NOMO-1 (cell line): ENCODE results near the gene KCP.

ENCODE experiments used
- DNase-seq, 2 experiments: peaks; one replicate each; lab custom pipeline; 2025; ENCODE audit not compliant: unreplicated experiment in 2 of 2; lab: John Stamatoyannopoulos, UW

KCP gene

DNA sequence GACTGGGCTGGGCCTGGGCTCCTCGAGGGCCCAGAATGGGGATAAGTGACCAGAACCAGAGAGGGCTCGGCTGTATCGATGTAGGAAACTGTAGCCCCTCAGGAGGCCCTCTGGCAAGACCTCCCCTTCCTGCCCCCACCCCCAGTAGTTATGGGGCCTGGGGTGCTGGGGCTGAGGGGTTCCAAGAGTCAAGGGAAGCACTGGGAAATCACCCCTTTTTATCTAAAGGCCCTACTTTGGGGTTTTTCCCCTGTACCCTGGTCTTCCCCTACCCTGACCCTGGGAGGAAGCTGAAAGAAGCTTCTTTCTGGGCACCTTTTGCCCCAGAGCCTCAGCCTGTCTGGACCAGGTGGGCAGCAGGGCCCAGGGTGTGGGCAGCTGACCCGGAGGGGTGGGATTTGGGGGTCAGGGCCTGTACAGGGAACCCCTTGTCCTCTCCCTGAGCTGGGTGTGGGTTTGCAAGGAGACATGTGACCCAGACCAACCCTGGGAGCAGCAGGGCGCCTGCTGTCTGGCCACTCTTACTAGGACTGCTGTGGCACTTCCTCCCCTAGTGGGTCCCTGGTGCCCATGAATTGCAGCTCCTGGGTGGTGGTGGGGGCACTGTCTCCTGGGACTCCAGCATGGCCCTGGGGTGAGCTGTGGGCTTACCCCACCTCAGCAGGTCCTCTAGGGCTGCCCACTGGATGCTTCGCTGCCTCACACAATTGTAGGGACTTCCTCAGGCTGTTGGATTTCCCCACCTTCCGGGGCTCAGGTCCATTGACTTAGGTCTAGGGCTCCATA lies 28.8 kb upstream of the KCP start:
- no peak for DNase-seq

DNA sequence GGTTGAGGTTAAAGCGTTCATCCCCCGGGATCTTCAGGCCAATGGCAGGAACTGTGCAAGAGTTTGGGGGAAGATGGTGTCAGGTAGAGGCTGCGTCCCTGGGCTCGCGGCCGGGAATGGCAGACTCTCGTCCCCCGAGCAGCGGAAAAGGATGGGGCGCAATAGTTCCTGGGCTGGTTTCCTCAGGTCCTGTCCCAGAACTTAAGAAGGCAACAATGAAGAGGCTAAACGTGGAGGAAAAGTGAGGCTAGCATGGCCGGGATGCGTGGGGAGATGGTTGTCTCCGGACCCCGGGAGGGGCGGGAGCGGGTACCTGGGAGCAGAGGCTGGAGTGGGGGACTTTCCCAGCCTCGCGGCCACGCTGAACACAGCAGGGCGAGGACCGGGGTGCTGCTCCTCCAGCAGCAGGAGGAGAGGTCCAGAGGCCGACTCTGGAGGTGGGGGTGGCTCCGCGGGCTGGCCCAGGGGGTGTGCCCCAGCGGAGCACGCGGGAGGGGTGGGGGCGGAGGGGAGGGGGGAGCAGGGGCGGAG lies 28.1 kb upstream of the KCP start:
- no peak for DNase-seq

DNA sequence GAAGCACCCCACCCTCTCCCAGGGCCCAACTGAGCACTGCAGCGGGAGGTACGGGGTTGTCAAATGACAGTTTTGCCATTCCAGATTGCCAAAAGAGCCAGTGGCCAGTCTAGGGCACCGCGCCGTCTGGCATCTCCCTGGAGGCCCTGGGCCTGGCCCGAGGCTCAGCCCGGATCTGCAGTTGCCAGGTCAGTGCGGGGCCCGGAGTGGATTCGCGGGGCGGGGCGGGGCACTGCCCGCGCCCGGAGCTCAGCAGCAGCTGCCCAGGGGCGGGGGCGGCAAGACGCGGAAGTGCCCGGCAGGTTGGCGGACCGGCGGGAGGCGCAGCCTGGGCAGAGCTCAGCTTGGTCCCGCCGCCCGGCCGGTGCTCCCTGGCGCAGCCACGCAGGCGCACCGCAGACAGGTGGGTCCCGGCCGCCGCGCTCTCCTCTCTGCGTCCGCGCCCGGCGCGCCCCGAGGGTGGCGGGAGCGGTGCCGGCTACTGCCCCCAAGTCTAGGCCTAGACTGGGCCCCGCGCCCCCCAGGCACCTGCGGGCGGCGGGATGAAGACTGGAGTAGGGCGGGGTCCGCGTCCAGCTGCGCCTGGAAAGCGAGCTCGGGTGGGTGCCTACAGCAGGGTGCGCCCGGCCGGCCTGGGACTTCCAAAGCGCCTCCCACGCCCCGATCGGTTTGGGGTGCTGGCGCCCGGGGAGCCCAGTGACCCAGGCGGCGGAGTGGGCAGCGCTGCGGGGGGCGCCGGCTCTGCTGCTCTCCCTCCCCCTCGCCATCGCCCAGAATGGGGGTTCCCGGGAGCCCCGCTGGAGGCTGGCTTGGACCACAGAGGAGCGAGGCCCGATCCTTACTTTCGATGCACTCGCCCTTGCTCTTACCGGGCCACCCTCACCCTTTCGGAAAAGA lies 27.4 kb upstream of the KCP start, which contains the start of gene IRF5:
TSS of gene IRF5 (plus strand) at position 281 of the 897 bp plus-strand sequence. CDS start 4,155 bp downstream, outside the sequence.
- DNase-seq = peak in 1 of 2 experiments; percentile 38

DNA sequence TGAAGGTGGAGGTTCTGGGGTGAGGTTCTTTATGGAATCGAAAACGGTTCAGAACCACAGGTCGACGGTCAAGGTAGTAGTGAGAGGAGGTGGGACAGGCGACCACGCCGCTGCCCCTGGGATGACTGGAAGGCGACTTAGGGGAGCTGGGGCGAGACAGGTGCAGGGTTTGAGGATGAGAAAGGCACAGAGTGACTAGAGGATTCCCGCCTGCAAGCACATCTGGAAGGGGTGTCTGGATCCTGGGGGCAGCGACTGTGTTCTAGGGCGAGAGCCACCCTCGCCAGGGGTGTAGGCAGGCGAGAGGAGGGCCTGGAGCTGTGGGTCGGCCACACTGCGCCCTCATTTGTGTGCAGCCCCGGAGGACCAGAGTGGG lies 26.8 kb upstream of the KCP start:
- DNase-seq = no peak

DNA sequence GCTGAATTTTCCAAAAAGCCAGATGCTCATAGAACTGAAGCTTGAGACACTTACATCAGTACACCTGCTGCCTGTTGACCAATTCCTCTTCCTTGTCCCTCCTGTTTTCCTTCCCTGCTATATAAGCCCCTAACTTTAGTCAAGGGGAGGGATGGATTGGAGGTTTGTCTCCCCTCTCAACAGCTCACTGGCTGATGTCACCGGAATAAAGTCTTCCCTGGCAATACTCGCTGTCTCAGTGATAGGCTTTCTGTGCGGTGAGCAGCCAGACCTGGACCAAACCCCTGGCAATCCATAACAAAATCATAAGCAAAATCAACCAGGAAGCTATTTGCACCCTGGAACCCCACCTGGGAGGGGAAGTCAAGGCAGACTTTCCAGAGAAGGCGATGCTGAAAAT lies 26.3 kb upstream of the KCP start:
- no peak for DNase-seq

DNA sequence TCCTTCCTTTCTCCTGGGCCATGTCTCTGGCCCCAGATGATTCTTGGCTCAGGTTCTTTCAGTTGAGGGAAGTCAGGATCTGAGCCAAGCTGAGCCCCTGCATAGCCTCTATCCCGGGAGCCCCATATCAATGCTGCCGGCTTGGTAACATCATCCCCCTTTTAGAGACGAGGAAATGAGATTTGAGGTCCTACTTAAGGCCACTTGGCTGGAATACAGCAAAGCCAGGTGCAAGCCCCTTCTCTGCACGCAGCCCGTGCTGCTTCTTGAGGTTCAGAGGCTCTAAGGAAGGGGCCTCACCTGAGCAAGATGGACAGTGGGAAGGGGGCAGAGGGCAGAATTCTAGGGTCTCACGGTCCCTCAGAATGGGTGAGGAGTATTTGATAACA lies 24.8 kb upstream of the KCP start:
- no peak for DNase-seq

DNA sequence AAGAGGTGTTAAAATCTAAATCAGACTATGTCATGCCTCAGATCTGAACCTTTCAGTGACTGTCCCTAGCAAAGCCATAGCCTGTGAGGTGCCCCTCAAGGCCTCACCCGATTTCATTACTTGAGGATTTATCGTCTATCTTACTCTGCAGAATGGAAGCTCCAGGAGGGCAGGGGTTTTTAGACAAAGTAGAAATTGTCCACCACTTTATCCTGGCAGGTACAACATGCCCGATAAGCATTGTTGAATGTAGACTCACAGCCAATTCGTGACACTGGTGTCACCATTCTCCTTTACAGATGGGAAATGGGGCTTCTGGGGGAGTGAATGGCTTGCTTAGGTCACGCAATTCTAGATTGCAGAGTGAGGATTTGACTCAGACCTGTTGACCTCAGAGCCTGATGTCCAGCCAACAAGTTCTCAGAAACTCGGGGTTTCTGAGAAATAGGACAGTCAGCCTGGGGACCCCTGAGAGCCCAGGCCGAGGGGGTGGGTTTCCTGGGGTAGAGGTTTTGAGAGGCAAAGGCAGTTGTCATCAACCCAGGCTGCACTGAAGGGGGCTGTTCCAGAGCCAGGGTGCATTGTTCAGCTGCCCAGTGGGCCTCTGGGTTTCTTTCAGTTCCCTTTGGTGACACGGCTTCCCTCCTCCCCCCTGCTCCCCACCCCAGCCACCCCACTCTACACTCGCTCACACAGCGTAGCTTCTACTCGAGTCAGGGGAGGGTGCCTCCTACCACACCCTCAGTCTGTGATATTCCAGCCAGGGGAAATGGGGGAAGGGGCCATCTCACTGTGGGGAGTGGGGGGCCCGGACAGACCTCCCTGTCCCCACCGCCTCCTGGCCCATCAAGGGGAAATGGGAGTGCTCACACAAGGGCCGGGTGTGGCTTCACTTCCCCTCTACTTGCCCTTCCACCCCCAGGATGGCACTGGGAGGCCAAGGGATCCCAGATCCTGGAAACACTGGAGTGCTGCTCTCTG lies 24.1 kb upstream of the KCP start:
- DNase-seq = peak in 1 of 2 experiments; percentile 14

DNA sequence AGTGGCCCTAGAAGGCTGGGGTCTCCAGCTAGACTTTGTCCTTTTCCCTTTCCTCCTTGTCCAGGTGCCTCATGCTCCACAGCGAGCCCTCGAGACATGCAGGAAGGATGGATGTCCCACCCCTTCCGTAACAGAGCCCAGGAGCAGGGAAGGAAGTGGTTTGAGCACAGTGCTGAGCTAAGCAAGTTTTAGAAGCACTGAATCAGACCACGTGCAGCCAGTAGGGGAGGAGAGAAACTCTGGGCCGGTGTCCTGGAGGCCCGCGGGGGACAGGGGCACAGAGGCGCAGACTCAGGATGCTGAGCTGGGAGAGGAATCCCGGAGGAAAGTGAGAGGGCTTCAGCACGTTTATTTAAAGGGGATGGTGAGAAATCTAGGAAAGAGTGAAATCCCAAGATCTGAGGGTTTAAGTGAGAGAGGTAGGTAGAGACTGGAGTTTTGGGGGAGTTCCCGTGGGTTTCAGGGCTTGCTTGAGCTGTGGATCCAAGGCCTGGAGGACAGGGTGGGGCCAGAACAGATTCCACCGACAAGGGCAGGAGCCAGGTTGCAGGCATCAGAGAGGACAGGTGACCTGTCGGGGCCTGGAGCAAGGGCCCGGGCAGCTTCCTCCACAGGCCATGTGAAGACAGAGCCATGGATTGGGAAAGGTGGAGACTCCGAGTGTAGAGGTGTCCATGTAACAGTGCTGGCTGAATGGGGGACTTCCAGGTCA lies 22.8 kb upstream of the KCP start:
- DNase-seq = peak; percentile 5 to 13

DNA sequence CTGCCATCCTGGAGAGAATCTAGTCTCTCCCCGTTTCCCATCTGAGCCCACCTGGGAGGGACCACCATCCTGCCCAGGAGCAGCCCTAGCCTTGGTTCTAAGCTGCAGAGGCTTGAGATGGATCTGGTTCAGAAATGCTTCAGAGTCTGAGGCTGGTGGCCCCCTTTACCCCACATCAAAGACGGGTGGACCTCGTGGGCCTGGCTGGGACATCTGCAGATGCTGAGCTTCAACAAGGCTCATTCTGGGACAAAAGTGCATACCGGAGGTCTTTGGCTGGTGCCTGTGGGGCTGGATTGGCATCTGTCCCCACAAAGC lies 22.3 kb upstream of the KCP start:
- no peak for DNase-seq

DNA sequence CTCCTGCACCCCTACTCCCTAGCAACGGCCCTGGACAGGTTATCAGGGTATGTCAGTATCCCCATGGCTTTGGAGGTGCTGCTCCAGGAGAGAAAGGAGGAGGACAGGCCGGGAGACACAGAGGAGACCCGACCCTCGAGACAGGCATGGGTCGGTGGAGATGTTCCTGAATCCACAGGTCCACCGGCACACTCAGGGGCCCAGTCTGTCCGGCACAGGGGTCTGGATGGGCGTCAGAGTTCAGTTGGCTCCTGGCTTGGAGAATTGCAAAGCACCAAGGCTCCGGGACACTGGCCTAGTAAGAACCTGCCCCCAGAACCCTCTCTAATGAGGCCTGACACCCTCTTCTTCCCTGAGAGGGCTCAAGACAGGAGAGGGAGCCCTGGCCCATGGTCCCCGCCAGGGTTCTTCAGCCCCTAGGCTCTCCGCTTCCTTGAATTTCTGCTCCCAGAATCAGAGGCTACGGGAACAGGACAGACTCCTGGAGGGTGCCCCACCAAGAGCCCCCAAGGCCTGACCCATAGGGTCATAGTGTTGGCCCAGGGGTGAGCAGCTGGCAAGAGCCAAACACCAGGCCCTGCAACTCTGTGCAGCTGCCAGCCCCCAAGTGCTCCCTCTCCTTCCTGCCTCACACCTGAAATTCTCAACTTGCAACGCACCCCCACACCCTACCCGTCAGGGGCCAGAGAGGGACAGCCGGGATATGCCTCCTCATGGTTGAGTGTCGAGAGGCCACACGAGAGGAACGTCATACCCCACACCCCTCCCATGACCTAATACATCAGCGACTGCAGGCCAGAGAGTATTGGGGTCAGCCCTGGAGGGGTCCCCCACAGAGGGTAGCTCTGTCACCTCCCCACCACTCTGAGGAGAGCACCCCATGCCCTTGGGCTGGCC lies 21.7 kb upstream of the KCP start:
- no peak for DNase-seq

DNA sequence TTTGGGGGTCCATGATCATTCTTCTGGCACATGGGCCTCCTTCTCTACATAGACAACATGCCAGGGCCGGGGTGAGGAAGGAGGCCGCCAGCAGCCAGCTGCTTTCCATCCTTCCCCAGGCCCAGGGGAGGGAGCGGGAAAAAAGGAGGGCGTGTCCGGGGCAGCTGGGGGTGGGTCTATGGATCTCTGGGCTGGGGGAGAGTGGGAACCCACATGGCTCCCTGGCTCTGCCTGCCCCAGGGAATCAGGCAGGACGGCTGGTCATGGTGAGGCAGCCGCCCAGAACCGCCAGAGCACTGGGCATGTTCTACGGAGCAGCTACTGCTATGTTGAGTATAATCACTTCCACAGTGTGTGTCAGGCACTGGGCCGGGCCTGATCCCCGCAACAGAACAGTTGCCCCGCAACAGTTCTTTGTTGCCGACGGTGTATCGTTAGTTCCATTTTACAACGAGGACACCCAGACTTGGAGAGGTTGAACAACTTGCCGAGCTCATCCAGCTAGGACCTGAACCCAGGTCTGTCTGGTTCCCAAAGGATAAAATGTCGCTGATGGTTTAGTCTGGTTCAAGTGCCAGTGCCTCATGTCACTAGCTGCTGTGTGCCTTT lies 20.8 kb upstream of the KCP start:
- DNase-seq = no peak

DNA sequence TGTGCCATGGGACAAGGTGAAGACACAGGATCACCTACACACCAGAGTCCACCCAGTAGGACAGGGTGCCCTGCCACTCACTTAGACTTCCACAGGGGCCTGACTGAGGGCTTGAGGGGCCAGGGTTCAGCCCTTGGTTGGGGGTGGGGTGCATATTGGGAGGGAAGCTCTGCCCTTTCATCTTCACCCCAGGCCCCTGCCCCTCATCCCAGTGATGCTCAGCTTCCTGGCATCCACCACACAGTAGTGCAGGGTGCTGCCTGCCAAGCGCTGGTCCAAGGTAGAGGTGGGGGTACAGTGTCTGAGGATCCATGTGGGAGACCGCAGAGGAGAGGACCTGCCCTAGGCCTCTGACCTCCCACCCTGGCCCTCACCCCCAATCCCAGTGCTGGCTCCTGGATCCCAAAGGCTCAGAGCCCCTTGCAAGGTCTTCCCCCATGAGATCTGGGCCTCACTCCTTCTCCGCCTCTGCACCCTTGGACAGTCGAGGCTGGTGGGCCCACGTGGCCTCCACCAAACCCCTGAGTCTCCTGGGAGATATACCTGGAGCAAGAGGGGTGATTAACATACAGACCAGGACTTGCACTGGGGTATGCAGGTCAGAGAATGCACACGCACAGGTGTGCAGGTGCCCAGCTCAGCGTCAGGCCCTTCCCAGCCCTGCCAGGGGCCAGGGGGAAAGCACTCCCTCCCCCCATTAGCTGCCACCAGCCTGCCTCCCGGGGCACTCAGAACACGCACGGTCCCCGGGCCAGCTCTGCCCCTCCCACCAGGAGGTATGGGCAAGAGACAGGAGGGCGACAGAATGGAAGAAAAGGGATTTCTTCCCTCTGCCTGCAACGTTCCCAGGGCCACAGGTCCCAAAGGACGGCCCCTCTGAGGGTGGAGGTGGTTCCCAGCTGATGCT lies 18.6 kb upstream of the KCP start:
- no peak for DNase-seq

DNA sequence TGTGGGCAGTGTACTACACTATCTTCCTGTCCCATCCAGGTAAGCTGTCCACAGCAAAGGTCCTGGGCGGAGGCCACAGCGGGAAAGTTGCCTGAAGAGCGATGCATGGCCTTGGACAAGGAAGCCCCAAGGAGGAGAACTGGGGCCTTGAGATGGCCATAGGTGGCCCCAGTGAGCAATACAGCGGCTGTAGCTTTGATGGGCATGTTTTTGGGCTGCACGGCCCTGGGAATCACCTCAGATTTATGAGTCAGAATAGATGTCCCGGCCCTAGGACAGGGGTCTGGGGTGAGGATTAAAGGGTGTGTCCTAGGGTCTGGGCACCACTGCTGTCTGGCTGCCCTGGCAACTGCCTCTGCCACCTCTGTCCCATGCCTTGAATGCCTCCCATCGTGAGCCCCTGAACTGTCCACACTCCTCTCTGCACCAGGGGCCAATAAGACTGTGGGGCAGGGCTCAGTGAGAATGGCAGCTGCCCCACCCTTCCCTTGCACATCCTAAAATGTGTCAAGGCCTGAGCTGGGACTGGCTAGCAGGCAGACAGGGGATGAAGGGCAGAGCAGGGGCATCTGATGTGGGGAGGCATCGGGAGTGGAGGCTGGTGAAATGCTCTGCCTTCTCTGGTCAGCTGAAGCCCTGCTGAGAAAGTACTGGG lies 17.8 kb upstream of the KCP start:
- no peak for DNase-seq

DNA sequence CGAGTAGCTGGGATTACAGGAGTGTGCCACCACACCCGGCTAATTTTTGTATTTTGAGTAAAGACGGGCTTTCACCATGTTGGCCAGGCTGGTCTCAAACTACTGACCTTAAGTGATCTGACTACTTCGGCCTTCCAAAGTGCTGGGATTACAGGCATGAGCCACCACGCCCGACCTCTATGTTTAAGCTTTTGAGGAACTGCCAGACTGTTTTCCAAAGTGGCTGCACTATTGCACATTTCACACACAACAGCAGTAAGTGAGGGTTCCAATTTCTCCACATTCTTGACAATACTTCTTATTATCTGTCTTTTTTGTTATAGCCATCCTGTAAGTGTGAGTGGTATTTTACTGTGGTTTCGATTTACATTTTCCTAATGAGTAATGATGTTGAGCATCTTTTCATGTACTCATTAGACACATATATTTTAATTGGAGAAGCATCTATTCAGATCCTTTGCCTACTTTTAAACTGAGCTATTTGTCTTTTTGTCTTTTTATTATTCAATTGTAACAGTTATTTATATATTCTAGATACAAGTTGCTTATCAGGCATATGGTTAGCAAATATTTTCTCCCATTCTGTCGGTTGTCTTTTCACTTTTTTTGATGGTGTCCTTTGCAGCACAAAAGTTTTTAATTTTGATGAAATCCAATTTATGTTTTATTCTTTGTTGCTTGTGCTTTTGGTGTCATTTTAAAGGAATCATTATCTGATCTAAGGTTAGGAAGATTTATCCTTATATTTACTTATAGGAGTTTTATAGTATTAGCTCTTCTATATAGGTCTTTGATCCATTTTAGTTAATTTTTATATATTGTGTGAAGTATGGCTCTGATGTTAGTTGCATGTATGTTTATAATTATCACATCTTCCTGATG lies 14.4 kb upstream of the KCP start:
- no peak for DNase-seq

DNA sequence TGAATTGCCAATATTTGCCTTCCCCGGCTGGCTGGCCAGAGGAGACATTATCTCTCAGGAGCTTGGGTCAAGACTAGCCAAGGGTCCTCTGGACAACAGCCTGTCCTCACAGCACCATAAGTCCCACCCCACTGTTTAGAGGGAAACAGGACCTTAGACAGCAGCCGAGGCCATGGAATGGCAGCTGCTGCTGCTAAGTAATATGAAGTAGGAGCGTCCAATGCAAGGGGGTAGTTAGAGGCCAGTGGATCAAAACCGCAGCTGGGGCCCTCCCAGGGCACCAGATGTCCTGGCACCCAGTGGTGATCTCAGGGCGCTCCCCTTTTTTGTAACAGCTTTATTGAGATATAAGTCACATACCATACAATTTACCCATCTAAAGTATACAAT lies 12.9 kb upstream of the KCP start:
- no peak for DNase-seq
